ENCODE data around the gene GPATCH8.

DNA sequence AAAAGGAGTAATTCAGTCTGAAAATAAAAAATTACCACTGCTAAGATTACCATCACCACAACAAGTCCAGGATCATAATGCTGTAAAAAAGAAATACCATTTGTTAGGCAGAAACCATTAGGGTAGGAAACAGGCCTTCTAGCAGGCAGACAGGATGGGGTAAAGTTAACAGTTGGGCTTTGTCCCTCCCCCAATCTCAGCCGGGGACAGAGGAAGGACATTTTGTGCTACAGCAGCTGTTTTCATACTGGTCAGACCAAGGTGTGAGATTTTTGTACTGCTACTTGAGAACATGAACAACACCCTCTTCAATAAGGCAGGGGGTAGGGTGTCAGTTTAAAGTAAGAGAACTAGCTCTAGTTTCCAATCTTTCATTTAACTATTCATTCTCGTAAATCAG is 64.6 kb downstream of the GPATCH8 start:
- TF ChIP-seq, protein P1, sequence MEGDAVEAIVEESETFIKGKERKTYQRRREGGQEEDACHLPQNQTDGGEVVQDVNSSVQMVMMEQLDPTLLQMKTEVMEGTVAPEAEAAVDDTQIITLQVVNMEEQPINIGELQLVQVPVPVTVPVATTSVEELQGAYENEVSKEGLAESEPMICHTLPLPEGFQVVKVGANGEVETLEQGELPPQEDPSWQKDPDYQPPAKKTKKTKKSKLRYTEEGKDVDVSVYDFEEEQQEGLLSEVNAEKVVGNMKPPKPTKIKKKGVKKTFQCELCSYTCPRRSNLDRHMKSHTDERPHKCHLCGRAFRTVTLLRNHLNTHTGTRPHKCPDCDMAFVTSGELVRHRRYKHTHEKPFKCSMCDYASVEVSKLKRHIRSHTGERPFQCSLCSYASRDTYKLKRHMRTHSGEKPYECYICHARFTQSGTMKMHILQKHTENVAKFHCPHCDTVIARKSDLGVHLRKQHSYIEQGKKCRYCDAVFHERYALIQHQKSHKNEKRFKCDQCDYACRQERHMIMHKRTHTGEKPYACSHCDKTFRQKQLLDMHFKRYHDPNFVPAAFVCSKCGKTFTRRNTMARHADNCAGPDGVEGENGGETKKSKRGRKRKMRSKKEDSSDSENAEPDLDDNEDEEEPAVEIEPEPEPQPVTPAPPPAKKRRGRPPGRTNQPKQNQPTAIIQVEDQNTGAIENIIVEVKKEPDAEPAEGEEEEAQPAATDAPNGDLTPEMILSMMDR (optimal IDR thresholded peaks at IDR 0.05 in 1 of 3, IDR thresholded peaks at IDR 0.05 in 1 of 3, conservative IDR thresholded peaks at IDR 0.05 in 1 of 3; ENCODE audit: extremely low read depth in 1 of 3, insufficient read depth in 2 of 3, low read length in 3 of 3): no peak
- TF ChIP-seq EZH2 (IDR thresholded peaks at IDR 0.05; ENCODE audit: low read length): no peak

Measured in keratinocyte (primary cell).